Hematopoietic multipotent progenitor cell treated with erythropoietin and hydrocortisone succinate and interleukin-3 and kit ligand, for 4 days (in vitro differentiated cells): ENCODE measurements around the gene TPT1.
A peak's percentile ranks its signal among the peaks of the same experiment; 100 is the strongest.
"Not testable (repeated sequence)": the region's sequence is repeated elsewhere in the genome, so short reads cannot be mapped to it uniquely, and the experiment has no call there.

ENCODE experiments used
- DNase-seq: peaks from one replicate; pipeline ENCODE4 v3.0.0-alpha.2; 2015

TPT1 gene

DNA sequence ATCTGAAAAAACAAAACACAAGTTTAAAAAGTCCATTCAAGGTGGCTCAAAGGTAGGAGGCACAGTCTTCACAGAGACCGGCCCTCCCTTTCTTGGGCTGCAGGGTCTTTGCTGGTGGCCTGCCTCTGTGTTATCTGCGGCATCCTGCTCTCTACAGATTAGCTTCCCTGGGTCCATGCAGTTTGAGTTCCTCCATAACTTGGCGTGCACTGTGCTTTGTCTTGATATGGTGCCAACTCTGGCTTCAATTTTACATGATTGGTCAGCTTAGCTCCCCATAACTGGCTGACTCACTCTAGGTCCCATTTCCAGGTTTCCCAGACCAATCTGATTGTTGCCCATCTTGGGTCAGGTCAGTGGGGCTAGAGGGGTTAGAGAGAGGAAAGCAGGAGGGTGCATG, 41.8 kb downstream of the TPT1 start:
- DNase-seq: peak; percentile 81

- not testable (repeated sequence) for DNase-seq
Observed at GRCh38 chr13:45298550-45298949, 42.4 kb downstream of the TPT1 start.

DNA sequence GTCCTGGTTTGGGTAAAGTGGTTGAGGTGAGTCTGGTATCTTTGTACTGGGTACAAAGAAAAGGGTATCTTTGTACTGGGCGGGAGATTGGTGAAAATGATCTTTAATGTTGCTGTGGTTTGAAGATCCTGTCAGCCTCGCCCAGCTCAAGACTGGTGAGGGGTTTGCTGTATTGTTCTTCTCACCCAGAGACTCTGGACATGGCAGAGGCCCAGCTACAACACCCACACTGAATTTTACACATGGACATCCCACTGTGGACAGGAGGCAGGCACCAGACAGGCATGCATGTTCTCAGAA, 42.8 kb downstream of the TPT1 start:
- DNase-seq: no peak

- no peak for DNase-seq
Observed at GRCh38 chr13:45297456-45298205, 43.4 kb downstream of the TPT1 start.

DNA sequence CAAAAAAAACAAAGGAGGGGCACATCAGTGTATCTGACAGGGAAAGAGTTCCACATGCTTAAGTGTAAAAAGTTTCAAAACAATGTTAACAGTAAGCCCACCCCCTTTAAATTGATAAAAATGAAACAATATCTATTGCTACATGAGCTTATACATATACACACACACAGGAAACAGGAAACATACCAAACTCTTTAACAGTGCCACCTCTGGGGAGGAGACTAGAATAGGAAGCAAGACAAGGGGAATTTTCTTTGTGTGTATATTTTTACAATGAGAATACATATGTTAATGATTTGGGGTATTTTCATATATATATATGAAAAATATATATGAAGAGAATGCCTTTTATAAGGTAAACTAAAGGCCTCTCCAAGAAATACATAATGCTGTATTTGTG, 44.7 kb downstream of the TPT1 start:
- peak; percentile 23 for DNase-seq

GRCh38 chr13:45295536-45295935, 45.4 kb downstream of the TPT1 start:
- no peak for DNase-seq

GRCh38 chr13:45292176-45292575, 48.8 kb downstream of the TPT1 start:
- no peak for DNase-seq

GRCh38 chr13:45289936-45290563, 50.9 kb downstream of the TPT1 start:
- DNase-seq: no peak
